Heart left ventricle (tissue), 13 donors: ENCODE data around the gene SMIM1.

Experiments used
- CTCF ChIP-seq, 12 donors: fragments of 200-600 bp; sonication (generic) in 4 of 12; IDR thresholded peaks; one replicate each; pipeline versions ENCODE4 v1.5.0 to v1.8.0; 2018 to 2022; ENCODE audit warnings: antibody characterized with exemption in 12 of 12, mild to moderate bottlenecking in 5 of 12
- POLR2A ChIP-seq, 2 donors: fragments of 450-650 bp; IDR thresholded peaks; one replicate each; pipeline ENCODE4 v1.6.1; 2017; ENCODE audit warnings: antibody characterized with exemption in 2 of 2, mild to moderate bottlenecking in 2 of 2, moderate library complexity in 2 of 2
- donor health status: ischemic (EF 13 %, LVEDD 7.1; RV severe dilation, severe dysfunction).
- donor health status: DM: no; HTN: yes; CAD: no.
- donor health status: DM: no; HTN: no; CAD: no.
- donor health status: ischemic (EF 25% LVEDD 6.9; RV normal size, moderate dysfunction).
- donor health status: ischemic (EF 25% LVEDD 5.7; RV mildly dilated, moderate dysfunction).
- donor health status: ischemic (EF 35%, LVEDD 5.7; RV mildly dilated, moderate dysfunction).
- donor health status: nonischemic (EF 11% LVEDD 7.7; RV severe dilation, severe dysfunction).
- donor health status: DM: yes; HTN: yes; CAD: no.
- donor health status: PGD.
- donor health status: ischemic (EF 29% LVEDD 5.4; RV normal size, mild dysfunction).
- donor health status: nonischemic (EF 23%, LVEDD 6.1; RV moderate dilation, normal function).

GRCh38 chr1:3762151-3762872, 10.2 kb upstream of the SMIM1 start:
- no peak for TF ChIP-seq CTCF (IDR thresholded peaks at IDR 0.05)
- TF ChIP-seq POLR2A (IDR thresholded peaks at IDR 0.05), result no peak
